ENCODE measurements around the gene GPSM1. TPM values are rescaled to one million over a fixed set of nuclear protein-coding genes. Genes with fewer than 3 reads are reported as not detected.

GPSM1 gene
- polyA plus RNA-seq, 1 of the 3 experiments (the other 2 are of a cell fraction): 26.7 TPM

- H2AFZ ChIP-seq (ENCODE audit: low read depth): no peak overlapping the region
- no peak overlapping the region for H3K9ac ChIP-seq
- no peaks in the 10 kb centered on the region for H3K9me2 ChIP-seq
- H3K4me3 ChIP-seq (ENCODE audit: low read depth in 2 of 2, low read length in 1 of 2): no peak overlapping the region
- H3K27me3 ChIP-seq (ENCODE audit: insufficient read depth): no peaks in the 10 kb centered on the region
- ChIA-PET CTCF (no interaction called here), POLR2A (no interaction called here)
- no peak overlapping the region for H3K4me2 ChIP-seq
- H3K27ac ChIP-seq (ENCODE audit: low read depth in 2 of 2, low read length in 1 of 2): no peak overlapping the region
- peaks cover 5% of the 10 kb centered on the region for H3F3A ChIP-seq (replicated peaks; ENCODE audit: insufficient read depth)
- H3K79me2 ChIP-seq (ENCODE audit: insufficient read depth): no peaks in the 10 kb centered on the region
- no peak for DNase-seq
- H3K36me3 ChIP-seq (replicated peaks in 1 of 2; ENCODE audit: control insufficient read depth in 1 of 2, insufficient read depth in 2 of 2, low read length in 1 of 2): no peaks in the 10 kb centered on the region
- TF ChIP-seq FOXJ3 (CRISPR knock-in tag; IDR thresholded peaks at IDR 0.05): no peak
- no peak for TF ChIP-seq ZBTB33 (IDR thresholded peaks at IDR 0.05; ENCODE audit: borderline replicate concordance, low read depth)
- TF ChIP-seq RAD21 (IDR thresholded peaks at IDR 0.05; ENCODE audit: low read length): no peak
- TF ChIP-seq POLR2AphosphoS5 (IDR thresholded peaks at IDR 0.05; ENCODE audit: low read depth, low read length): no peak
- no peak for TF ChIP-seq YY1 (IDR thresholded peaks at IDR 0.05; ENCODE audit: low read depth)
- TF ChIP-seq USF1 (IDR thresholded peaks at IDR 0.05; ENCODE audit: borderline replicate concordance, low read depth): no peak
- TF ChIP-seq GABPA (IDR thresholded peaks at IDR 0.05; ENCODE audit: low read depth): no peak
- TF ChIP-seq TAF1 (IDR thresholded peaks at IDR 0.05; ENCODE audit: borderline replicate concordance, low read depth, low read length): no peak
- no peak for TF ChIP-seq MXI1 (IDR thresholded peaks at IDR 0.05; ENCODE audit: low read depth, low read length)
- H4K20me1 ChIP-seq (ENCODE audit: insufficient read depth): no peaks in the 10 kb centered on the region
- H3K9me3 ChIP-seq: no peaks in the 10 kb centered on the region
- peaks cover 0 to 5% of the 10 kb centered on the region in 2 experiments; a peak in 1 of 4 replicates for H3K4me1 ChIP-seq (ENCODE audit: control insufficient read depth in 1 of 2, insufficient read depth in 2 of 2, low read depth in 1 of 2, low read length in 1 of 2)
- WGBS (ENCODE audit: low lambda C conversion rate): 53% methylated on average over 4 of the region's 4 CpGs
Observed at GRCh38 chr9:136308006-136308701, 19.2 kb upstream of the GPSM1 start.

- H3K36me3 ChIP-seq (replicated peaks in 1 of 2; ENCODE audit: control insufficient read depth in 1 of 2, insufficient read depth in 2 of 2, low read length in 1 of 2): no peaks in the 10 kb centered on the region
- DNase-seq: no peak
- no peaks in the 10 kb centered on the region for H3K79me2 ChIP-seq (ENCODE audit: insufficient read depth)
- H3F3A ChIP-seq (replicated peaks; ENCODE audit: insufficient read depth): peaks cover 5% of the 10 kb centered on the region
- POLR2A ChIA-PET: no interaction called here
- H3K27me3 ChIP-seq (ENCODE audit: insufficient read depth): no peaks in the 10 kb centered on the region
- H4K20me1 ChIP-seq (ENCODE audit: insufficient read depth): no peaks in the 10 kb centered on the region
- H3K27ac ChIP-seq (ENCODE audit: low read depth in 2 of 2, low read length in 1 of 2): no peak overlapping the region
- H2AFZ ChIP-seq (ENCODE audit: low read depth): no peak overlapping the region
- no peak overlapping the region for H3K4me2 ChIP-seq
- H3K9me2 ChIP-seq: no peaks in the 10 kb centered on the region
- no peak overlapping the region for H3K4me3 ChIP-seq (ENCODE audit: low read depth in 2 of 2, low read length in 1 of 2)
- H3K9ac ChIP-seq: no peak overlapping the region
- H3K9me3 ChIP-seq: no peaks in the 10 kb centered on the region
- no peak for TF ChIP-seq FOSL2 (IDR thresholded peaks at IDR 0.05; ENCODE audit: borderline replicate concordance, low read depth)
- TF ChIP-seq FOXJ3 (CRISPR knock-in tag; IDR thresholded peaks at IDR 0.05): no peak
- TF ChIP-seq NFIC (IDR thresholded peaks at IDR 0.05; ENCODE audit: borderline replicate concordance): no peak
- no peak for TF ChIP-seq SMC3 (IDR thresholded peaks at IDR 0.05; ENCODE audit: low read depth, low read length)
- no peak for TF ChIP-seq EP300 (IDR thresholded peaks at IDR 0.05; ENCODE audit: borderline replicate concordance in 1 of 2, low read depth in 1 of 2, low read length in 1 of 2)
- no peak for TF ChIP-seq FOXM1 (IDR thresholded peaks at IDR 0.05; ENCODE audit: low read depth)
- no peak for TF ChIP-seq USF1 (IDR thresholded peaks at IDR 0.05; ENCODE audit: borderline replicate concordance, low read depth)
- TF ChIP-seq USF2 (IDR thresholded peaks at IDR 0.05; ENCODE audit: borderline replicate concordance, low read depth, low read length): no peak
- TF ChIP-seq MXI1 (IDR thresholded peaks at IDR 0.05; ENCODE audit: low read depth, low read length): no peak
- TF ChIP-seq JUND (IDR thresholded peaks at IDR 0.05): no peak
- CTCF ChIA-PET: no interaction called here
- peaks cover 0 to 5% of the 10 kb centered on the region in 2 experiments; a peak in 1 of 4 replicates for H3K4me1 ChIP-seq (ENCODE audit: control insufficient read depth in 1 of 2, insufficient read depth in 2 of 2, low read depth in 1 of 2, low read length in 1 of 2)
Observed at GRCh38 chr9:136308702-136309053, 18.7 kb upstream of the GPSM1 start.

All from SK-N-SH (cell line).